Astrocyte (in vitro differentiated cells and primary cell): Measurements from ENCODE around the gene UNKL. TPM values are rescaled to one million over a fixed set of nuclear protein-coding genes. Genes with fewer than 3 reads are reported as not detected.

Experiments used
- DNase-seq: peaks from one replicate; pipeline ENCODE4 v3.0.0-alpha.2; 2010; ENCODE audit warnings: low read depth
- FAIRE-seq: peaks from 2 replicates; lab custom pipeline; 2011; peaks lifted over from hg19 to GRCh38; lab: Jason Lieb, UNC
- H2AFZ ChIP-seq: 2 replicates; pipeline ENCODE4 v1.6.0; 2012; ENCODE audit warnings: low read depth, low read length, inconsistent platforms
- H3K27ac ChIP-seq: 2 replicates; pipeline ENCODE4 v1.5.1; 2011; ENCODE audit warnings: low read depth, low read length, inconsistent platforms
- H3K27me3 ChIP-seq: 2 replicates; pipeline ENCODE4 v1.6.0; 2011; ENCODE audit warnings: low read length, inconsistent platforms; ENCODE audit not compliant: insufficient read depth
- H3K36me3 ChIP-seq: 2 replicates; pipeline ENCODE4 v1.5.1; 2011; ENCODE audit warnings: low read length, inconsistent platforms; ENCODE audit not compliant: insufficient read depth
- H3K4me1 ChIP-seq: 2 replicates; pipeline ENCODE4 v1.5.1; 2011; ENCODE audit warnings: low read length, inconsistent platforms; ENCODE audit not compliant: insufficient read depth
- H3K4me2 ChIP-seq: 2 replicates; pipeline ENCODE4 v1.6.0; 2012; ENCODE audit warnings: low read length, inconsistent platforms
- H3K4me3 ChIP-seq: 2 replicates; pipeline ENCODE4 v1.5.1; 2011; ENCODE audit warnings: low read depth, mild to moderate bottlenecking, low read length, inconsistent platforms; ENCODE audit not compliant: insufficient read depth
- H3K79me2 ChIP-seq: 2 replicates; pipeline ENCODE4 v1.6.0; 2012; ENCODE audit warnings: mild to moderate bottlenecking, low read length, inconsistent platforms; ENCODE audit not compliant: insufficient read depth
- H3K9ac ChIP-seq: 2 replicates; pipeline ENCODE4 v1.6.0; 2012; ENCODE audit warnings: mild to moderate bottlenecking, low read length, inconsistent platforms
- H3K9me3 ChIP-seq: 2 replicates; pipeline ENCODE4 v1.5.1; 2012; ENCODE audit warnings: low read depth, mild to moderate bottlenecking, low read length, inconsistent platforms; ENCODE audit not compliant: insufficient read depth
- H4K20me1 ChIP-seq: 2 replicates; pipeline ENCODE4 v1.6.0; 2012; ENCODE audit warnings: low read length, inconsistent platforms; ENCODE audit not compliant: insufficient read depth
- H3K27ac Mint-ChIP-seq: one replicate; pipeline ENCODE4 v1.8.0; 2021; ENCODE audit warnings: mild to moderate bottlenecking, mixed read lengths; ENCODE audit not compliant: unreplicated experiment
- H3K27me3 Mint-ChIP-seq: one replicate; pipeline ENCODE4 v1.8.0; 2021; ENCODE audit warnings: low read depth, mixed read lengths; ENCODE audit not compliant: unreplicated experiment
- H3K36me3 Mint-ChIP-seq: one replicate; pipeline ENCODE4 v1.8.0; 2021; ENCODE audit warnings: low read depth, mixed read lengths; ENCODE audit not compliant: unreplicated experiment
- H3K4me1 Mint-ChIP-seq: one replicate; pipeline ENCODE4 v1.8.0; 2021; ENCODE audit warnings: low read depth, mixed read lengths; ENCODE audit not compliant: unreplicated experiment
- H3K4me3 Mint-ChIP-seq: one replicate; pipeline ENCODE4 v1.8.0; 2021; ENCODE audit warnings: mild to moderate bottlenecking, moderate library complexity, mixed read lengths; ENCODE audit not compliant: unreplicated experiment
- H3K9me3 Mint-ChIP-seq: one replicate; pipeline ENCODE4 v1.8.0; 2021; ENCODE audit warnings: mild to moderate bottlenecking, mixed read lengths; ENCODE audit not compliant: unreplicated experiment
- EZH2 ChIP-seq: IDR thresholded peaks from 2 replicates; pipeline ENCODE4 v1.6.1; 2012; ENCODE audit warnings: mild to moderate bottlenecking, low read length, inconsistent platforms; ENCODE audit not compliant: insufficient read depth
- total RNA-seq: library from RNA; stranded (reverse); gene quantifications from 2 replicates; pipeline ENCODE4 v1.2.1, GENCODE V29; 2021
- TF ChIP-seq, protein P1 (sequence below): IDR thresholded peaks from 2 replicates; pipeline ENCODE4 v1.5.1; 2011; ENCODE audit warnings: low read depth, mild to moderate bottlenecking, inconsistent platforms, low read length, moderate library complexity; ENCODE audit not compliant: insufficient read depth

The UNKL gene
- total RNA-seq, 1 donor from 2014 or later = 10.7 TPM

DNA sequence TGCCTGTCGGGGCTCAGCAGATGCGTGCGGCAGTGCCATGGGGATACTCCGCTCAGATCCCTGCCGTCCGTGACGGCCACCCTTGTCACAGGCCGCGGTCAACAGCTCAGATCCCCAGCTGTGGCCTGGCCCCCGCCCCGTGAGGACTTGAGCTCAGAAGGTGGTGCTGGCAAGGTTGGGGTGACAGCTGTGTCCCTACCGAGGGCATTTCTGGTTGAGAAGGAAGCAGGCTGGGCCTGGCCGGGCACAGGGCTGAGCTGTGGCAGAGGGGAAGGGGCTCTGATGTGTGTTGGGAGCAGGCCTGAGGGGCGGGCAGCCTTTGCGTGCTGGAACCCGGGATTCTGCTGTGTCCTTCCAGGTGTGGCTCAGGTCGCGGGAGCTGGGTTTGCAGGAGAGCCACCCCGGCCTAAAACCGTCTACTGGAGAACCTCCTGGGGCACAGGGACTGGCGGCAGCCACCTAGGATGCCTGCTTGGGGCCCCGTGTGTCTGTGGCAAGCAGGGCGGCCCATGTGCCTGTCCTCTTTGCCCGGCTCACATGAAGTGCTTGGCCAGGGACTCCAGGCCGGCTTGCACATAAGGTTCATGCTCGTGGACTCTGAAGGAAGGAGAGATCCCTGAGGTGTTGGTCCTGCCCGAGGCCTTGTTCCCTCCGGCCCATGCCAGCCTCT is 100.0 kb downstream of the UNKL start:
- DNase-seq = no peak
- Histone ChIP-seq H2AFZ (no peak overlapping the region), H3K4me2 (no peak overlapping the region), H4K20me1 (peaks cover 93% of the 10 kb centered on the region), H3K79me2 (peaks cover 97% of the 10 kb centered on the region), H3K4me1 (peaks cover 24% of the 10 kb centered on the region), H3K4me3 (no peak overlapping the region), H3K27me3 (no peaks in the 10 kb centered on the region), H3K9ac (no peak overlapping the region), H3K27ac (no peak overlapping the region), H3K36me3 (peaks cover 34% of the 10 kb centered on the region), H3K9me3 (no peaks in the 10 kb centered on the region)
- H3K36me3 Mint-ChIP-seq = peaks cover 8% of the 10 kb centered on the region
- no peak for TF ChIP-seq EZH2
- TF ChIP-seq, protein P1, sequence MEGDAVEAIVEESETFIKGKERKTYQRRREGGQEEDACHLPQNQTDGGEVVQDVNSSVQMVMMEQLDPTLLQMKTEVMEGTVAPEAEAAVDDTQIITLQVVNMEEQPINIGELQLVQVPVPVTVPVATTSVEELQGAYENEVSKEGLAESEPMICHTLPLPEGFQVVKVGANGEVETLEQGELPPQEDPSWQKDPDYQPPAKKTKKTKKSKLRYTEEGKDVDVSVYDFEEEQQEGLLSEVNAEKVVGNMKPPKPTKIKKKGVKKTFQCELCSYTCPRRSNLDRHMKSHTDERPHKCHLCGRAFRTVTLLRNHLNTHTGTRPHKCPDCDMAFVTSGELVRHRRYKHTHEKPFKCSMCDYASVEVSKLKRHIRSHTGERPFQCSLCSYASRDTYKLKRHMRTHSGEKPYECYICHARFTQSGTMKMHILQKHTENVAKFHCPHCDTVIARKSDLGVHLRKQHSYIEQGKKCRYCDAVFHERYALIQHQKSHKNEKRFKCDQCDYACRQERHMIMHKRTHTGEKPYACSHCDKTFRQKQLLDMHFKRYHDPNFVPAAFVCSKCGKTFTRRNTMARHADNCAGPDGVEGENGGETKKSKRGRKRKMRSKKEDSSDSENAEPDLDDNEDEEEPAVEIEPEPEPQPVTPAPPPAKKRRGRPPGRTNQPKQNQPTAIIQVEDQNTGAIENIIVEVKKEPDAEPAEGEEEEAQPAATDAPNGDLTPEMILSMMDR = no peak
- H3K4me1 Mint-ChIP-seq = peaks cover 6% of the 10 kb centered on the region
- FAIRE-seq = no peak
- no peaks in the 10 kb centered on the region for H3K9me3 Mint-ChIP-seq
- H3K27ac Mint-ChIP-seq = no peak overlapping the region
- no peaks in the 10 kb centered on the region for H3K27me3 Mint-ChIP-seq
- no peak overlapping the region for H3K4me3 Mint-ChIP-seq

DNA sequence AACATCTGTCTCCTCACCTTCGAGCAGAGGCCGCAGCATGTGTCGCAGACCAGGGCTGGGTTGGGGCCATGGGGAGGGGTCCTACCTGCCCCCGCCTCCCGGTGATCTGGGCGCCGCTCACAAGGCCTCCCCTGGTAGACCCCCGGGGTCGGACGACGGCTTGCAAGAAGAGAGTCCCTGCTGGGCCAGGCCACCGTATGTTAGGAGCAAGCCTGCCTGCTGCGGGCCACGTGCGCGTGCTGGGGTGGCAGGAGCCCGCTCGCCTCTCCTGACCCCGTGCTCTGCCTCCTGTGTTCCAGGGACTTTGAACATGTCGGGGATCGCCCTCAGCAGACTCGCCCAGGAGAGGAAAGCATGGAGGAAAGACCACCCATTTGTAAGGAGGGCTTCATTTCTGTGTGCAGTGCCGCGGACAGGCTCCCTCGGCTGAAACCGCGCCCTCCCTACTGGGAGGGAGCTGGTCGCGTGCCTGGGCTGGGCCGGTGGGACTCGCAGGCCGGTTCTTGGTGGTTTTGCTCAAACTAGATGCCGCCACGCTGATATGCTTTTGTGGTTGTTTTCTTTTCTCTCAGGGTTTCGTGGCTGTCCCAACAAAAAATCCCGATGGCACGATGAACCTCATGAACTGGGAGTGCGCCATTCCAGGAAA is 100.7 kb downstream of the UNKL start:
- H3K9me3 Mint-ChIP-seq = no peaks in the 10 kb centered on the region

More for the DNA sequence above, 100.7 kb downstream of the UNKL start:
- peaks cover 29% of the 10 kb centered on the region for H3K36me3 ChIP-seq
- peaks cover 6% of the 10 kb centered on the region for H3K4me1 Mint-ChIP-seq
- H3K4me3 ChIP-seq = no peak overlapping the region
- no peaks in the 10 kb centered on the region for H3K27me3 ChIP-seq
- peaks cover 24% of the 10 kb centered on the region for H3K4me1 ChIP-seq
- FAIRE-seq (no peak), DNase-seq (no peak)
- peaks cover 8% of the 10 kb centered on the region for H3K36me3 Mint-ChIP-seq
- H2AFZ ChIP-seq = no peak overlapping the region
- H3K27ac ChIP-seq = no peak overlapping the region
- H3K4me2 ChIP-seq = no peak overlapping the region
- H3K9ac ChIP-seq = no peak overlapping the region
- no peaks in the 10 kb centered on the region for H3K9me3 ChIP-seq
- no peak overlapping the region for H3K4me3 Mint-ChIP-seq
- H3K27ac Mint-ChIP-seq = no peak overlapping the region
- no peaks in the 10 kb centered on the region for H3K27me3 Mint-ChIP-seq
- peaks cover 86% of the 10 kb centered on the region for H4K20me1 ChIP-seq
- no peak for TF ChIP-seq EZH2
- TF ChIP-seq, protein P1 = no peak
- peaks cover 90% of the 10 kb centered on the region for H3K79me2 ChIP-seq

Other genes starting within 250 kb of the UNKL start
- not detected in 2 replicates for gene TPSG1, start 189.4 kb downstream of the UNKL start, total RNA-seq
- gene TPSB2, start 184.5 kb downstream of the UNKL start, total RNA-seq = not detected in 2 replicates
- gene TPSAB1, start 174.0 kb downstream of the UNKL start, total RNA-seq = not detected in 2 replicates
- gene TPSD1, start 158.6 kb downstream of the UNKL start, total RNA-seq = not detected in 2 replicates
- gene UBE2I, start 105.1 kb downstream of the UNKL start, total RNA-seq = 135 and 143 TPM in 2 replicates
- 1.4 and 2.6 TPM in 2 replicates for gene BAIAP3, start 81.1 kb downstream of the UNKL start, total RNA-seq
- 60.1 and 63.3 TPM in 2 replicates for gene TSR3, start 62.8 kb downstream of the UNKL start, total RNA-seq
- 45.5 and 60.5 TPM in 2 replicates for gene GNPTG, start 62.8 kb downstream of the UNKL start, total RNA-seq
- gene UQCC4, start 6.0 kb upstream of the UNKL start, total RNA-seq = 12.7 and 13.5 TPM in 2 replicates
- not detected in 2 replicates for gene PERCC1, start 16.4 kb upstream of the UNKL start, total RNA-seq
- 1.4 and 1.5 TPM in 2 replicates for gene CCDC154, start 29.9 kb upstream of the UNKL start, total RNA-seq
- 66.7 and 67.2 TPM in 2 replicates for gene CLCN7, start 60.3 kb upstream of the UNKL start, total RNA-seq
- gene PTX4, start 74.2 kb upstream of the UNKL start, total RNA-seq = not detected in 2 replicates
- gene TELO2, start 78.7 kb upstream of the UNKL start, total RNA-seq = 21.1 and 22.0 TPM in 2 replicates
- not detected in 2 replicates for gene TMEM204, start 119.0 kb upstream of the UNKL start, total RNA-seq
- gene IFT140, start 197.4 kb upstream of the UNKL start, total RNA-seq = 15.7 and 16.3 TPM in 2 replicates
- gene CRAMP1, start 197.7 kb upstream of the UNKL start, total RNA-seq = 15.7 and 18.0 TPM in 2 replicates